HepG2 (cell line): Measurements from ENCODE around the gene POLE3. TPM values are rescaled to one million over a fixed set of nuclear protein-coding genes. Genes with fewer than 3 reads are reported as not detected.

Experiments used
- HIVEP1 ChIP-seq: sonication (generic); formaldehyde crosslinking; IDR thresholded peaks from 2 replicates; pipeline ENCODE4 v1.4.0; 2020; ENCODE audit warnings: mild to moderate bottlenecking, missing genetic modification reagents
- JDP2 ChIP-seq: sonication (generic); formaldehyde crosslinking; IDR thresholded peaks from 2 replicates; pipeline ENCODE4 v1.8.1; 2022; ENCODE audit warnings: missing genetic modification reagents, borderline replicate concordance
- KDM6A ChIP-seq: IDR thresholded peaks from 2 replicates; pipeline ENCODE4 v1.6.1; 2016; ENCODE audit warnings: low read depth
- NFIC ChIP-seq: IDR thresholded peaks from 2 replicates; pipeline ENCODE4 v1.6.1; 2012; ENCODE audit warnings: mild to moderate bottlenecking, low read length, inconsistent platforms
- NR2C2 ChIP-seq: sonication (generic); formaldehyde crosslinking; IDR thresholded peaks from 2 replicates; pipeline ENCODE4 v1.4.0; 2020; ENCODE audit warnings: missing genetic modification reagents, mild to moderate bottlenecking, moderate library complexity, borderline replicate concordance
- NR2F6 ChIP-seq, 2 experiments: IDR thresholded peaks; 2 replicates each; pipeline ENCODE4 v1.6.1; 2016; ENCODE audit warnings: antibody characterized with exemption in 1 of 2, mild to moderate bottlenecking in 1 of 2
- PCBP1 ChIP-seq: fragments of 200-400 bp; formaldehyde crosslinking; IDR thresholded peaks from 2 replicates; pipeline ENCODE4 v1.6.1; 2017; ENCODE audit warnings: mild to moderate bottlenecking, low read depth, low read length, borderline replicate concordance
- SMYD3 ChIP-seq: sonication (generic); formaldehyde crosslinking; IDR thresholded peaks from 2 replicates; pipeline ENCODE4 v1.8.1; 2023; ENCODE audit warnings: mild to moderate bottlenecking, missing genetic modification reagents
- SOX6 ChIP-seq, 2 experiments: fragments of 450-650 bp in 1 of 2; sonication (generic) in 1 of 2; formaldehyde crosslinking in 1 of 2; IDR thresholded peaks; 2 replicates each; pipeline versions ENCODE4 v1.4.0 to v1.6.1; 2017 to 2020; ENCODE audit warnings: antibody characterized with exemption in 1 of 2, mild to moderate bottlenecking in 1 of 2, missing genetic modification reagents in 1 of 2
- SRF ChIP-seq: IDR thresholded peaks from 2 replicates; pipeline ENCODE4 v1.6.1; 2011; ENCODE audit warnings: mild to moderate bottlenecking, low read depth, low read length, moderate library complexity
- XBP1 ChIP-seq: sonication (generic); formaldehyde crosslinking; IDR thresholded peaks from 2 replicates; pipeline ENCODE4 v1.5.0; 2020; ENCODE audit warnings: missing genetic modification reagents
- ZNF10 ChIP-seq: sonication (generic); formaldehyde crosslinking; IDR thresholded peaks from 2 replicates; pipeline ENCODE4 v1.4.0; 2020; ENCODE audit warnings: mild to moderate bottlenecking, low read depth, missing genetic modification reagents, borderline replicate concordance
- ZNF253 ChIP-seq: sonication (generic); formaldehyde crosslinking; IDR thresholded peaks from 2 replicates; pipeline ENCODE4 v1.8.0; 2022; ENCODE audit warnings: mild to moderate bottlenecking, missing genetic modification reagents, borderline replicate concordance
- ZNF264 ChIP-seq: sonication (generic); formaldehyde crosslinking; IDR thresholded peaks from 2 replicates; pipeline ENCODE4 v1.4.0; 2020; ENCODE audit warnings: missing genetic modification reagents
- ZNF432 ChIP-seq: sonication (generic); formaldehyde crosslinking; IDR thresholded peaks from 2 replicates; pipeline ENCODE4 v1.5.0; 2020; ENCODE audit warnings: missing genetic modification reagents, mild to moderate bottlenecking, borderline replicate concordance
- ZNF614 ChIP-seq: IDR thresholded peaks from 2 replicates; pipeline ENCODE4 v1.6.1; 2018; ENCODE audit warnings: missing biosample characterization, missing genetic modification reagents, inconsistent platforms, borderline replicate concordance
- polyA plus RNA-seq, 8 experiments: library from polyadenylated mRNA; depleted of rRNA in 3 of 8; stranded (reverse) in 7 of 8; unstranded in 1 of 8; fragments of >200 nt; fragmentation: Illumina TruSeq in 4 of 8; extraction: Trizol in 4 of 8; gene quantifications; 2 replicates each; pipeline versions ENCODE4 v1.2.1 to v1.2.3, GENCODE V29; 2011 to 2016; ENCODE audit warnings: low read depth in 4 of 8, missing spikeins in 1 of 8, mixed read lengths in 1 of 8; ENCODE audit not compliant: insufficient read depth in 1 of 8
- total RNA-seq, 5 experiments: library from RNA; depleted of rRNA; stranded (reverse); fragments of >200 nt; fragmentation: Illumina TruSeq; extraction: Trizol; gene quantifications; 2 replicates each; pipeline ENCODE4 v1.2.3, GENCODE V29; 2016; ENCODE audit warnings: low read depth in 1 of 5
- TF ChIP-seq, protein P1 (sequence below): sonication (generic); formaldehyde crosslinking; IDR thresholded peaks from 2 replicates; pipeline ENCODE4 v1.5.0; 2020; ENCODE audit warnings: missing genetic modification reagents
- TF ChIP-seq, protein P2 (sequence below): sonication (generic); formaldehyde crosslinking; IDR thresholded peaks from 2 replicates; pipeline ENCODE4 v1.5.0; 2020; ENCODE audit warnings: mild to moderate bottlenecking, missing genetic modification reagents, moderate library complexity
- TF ChIP-seq, protein P3 (sequence below): sonication (generic); formaldehyde crosslinking; IDR thresholded peaks from 2 replicates; pipeline ENCODE4 v1.4.0; 2020; ENCODE audit warnings: missing genetic modification reagents
- TF ChIP-seq, protein P4 (sequence below): fragments of 450-650 bp; IDR thresholded peaks from 2 replicates; pipeline ENCODE4 v1.6.1; 2017
- TF ChIP-seq, protein P5 (sequence below): sonication (generic); formaldehyde crosslinking; IDR thresholded peaks from 2 replicates; pipeline ENCODE4 v1.4.0; 2020; ENCODE audit warnings: mild to moderate bottlenecking, missing genetic modification reagents

POLE3 gene
- total and polyA plus RNA-seq, 2 of the 13 experiments (the other 11 are each of a cell fraction or from before 2014, with no cell fraction given), result 36.0 to 77.2 TPM

GRCh38 chr9:113410207-113410864 lies at the start of gene POLE3, which contains the start of gene C9orf43 (continued):
- TF ChIP-seq PCBP1 (peak; percentile 78; the same call in 1 of the 2 replicates), SMYD3 (CRISPR knock-in tag) (peak; percentile 72), HIVEP1 (CRISPR knock-in tag) (peak; percentile 79), ZNF253 (CRISPR knock-in tag) (no peak), ZNF432 (CRISPR knock-in tag) (no peak), SRF (no peak), NR2F6 (IDR thresholded peaks at IDR 0.05) (no peak), NR2F6 (CRISPR knock-in tag; IDR thresholded peaks at IDR 0.05) (peak; percentile 50; the same call in 1 of the 2 replicates), KDM6A (CRISPR knock-in tag) (peak; percentile 35; the same call in 1 of the 2 replicates), XBP1 (CRISPR knock-in tag) (no peak), ZNF264 (CRISPR knock-in tag) (peak; percentile 76), ZNF10 (CRISPR knock-in tag) (no peak), NR2C2 (CRISPR knock-in tag) (peak; percentile 93), NFIC (no peak), JDP2 (CRISPR knock-in tag) (peak; percentile 31; the same call in 1 of the 2 replicates), SOX6 (IDR thresholded peaks at IDR 0.05) (no peak), SOX6 (CRISPR knock-in tag; IDR thresholded peaks at IDR 0.05) (peak; percentile 87), ZNF614 (CRISPR knock-in tag) (no peak; the same call in 1 of the 2 replicates)
- TF ChIP-seq, protein P1, sequence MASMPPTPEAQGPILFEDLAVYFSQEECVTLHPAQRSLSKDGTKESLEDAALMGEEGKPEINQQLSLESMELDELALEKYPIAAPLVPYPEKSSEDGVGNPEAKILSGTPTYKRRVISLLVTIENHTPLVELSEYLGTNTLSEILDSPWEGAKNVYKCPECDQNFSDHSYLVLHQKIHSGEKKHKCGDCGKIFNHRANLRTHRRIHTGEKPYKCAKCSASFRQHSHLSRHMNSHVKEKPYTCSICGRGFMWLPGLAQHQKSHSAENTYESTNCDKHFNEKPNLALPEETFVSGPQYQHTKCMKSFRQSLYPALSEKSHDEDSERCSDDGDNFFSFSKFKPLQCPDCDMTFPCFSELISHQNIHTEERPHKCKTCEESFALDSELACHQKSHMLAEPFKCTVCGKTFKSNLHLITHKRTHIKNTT (CRISPR knock-in tag), result no peak
- TF ChIP-seq, protein P2, sequence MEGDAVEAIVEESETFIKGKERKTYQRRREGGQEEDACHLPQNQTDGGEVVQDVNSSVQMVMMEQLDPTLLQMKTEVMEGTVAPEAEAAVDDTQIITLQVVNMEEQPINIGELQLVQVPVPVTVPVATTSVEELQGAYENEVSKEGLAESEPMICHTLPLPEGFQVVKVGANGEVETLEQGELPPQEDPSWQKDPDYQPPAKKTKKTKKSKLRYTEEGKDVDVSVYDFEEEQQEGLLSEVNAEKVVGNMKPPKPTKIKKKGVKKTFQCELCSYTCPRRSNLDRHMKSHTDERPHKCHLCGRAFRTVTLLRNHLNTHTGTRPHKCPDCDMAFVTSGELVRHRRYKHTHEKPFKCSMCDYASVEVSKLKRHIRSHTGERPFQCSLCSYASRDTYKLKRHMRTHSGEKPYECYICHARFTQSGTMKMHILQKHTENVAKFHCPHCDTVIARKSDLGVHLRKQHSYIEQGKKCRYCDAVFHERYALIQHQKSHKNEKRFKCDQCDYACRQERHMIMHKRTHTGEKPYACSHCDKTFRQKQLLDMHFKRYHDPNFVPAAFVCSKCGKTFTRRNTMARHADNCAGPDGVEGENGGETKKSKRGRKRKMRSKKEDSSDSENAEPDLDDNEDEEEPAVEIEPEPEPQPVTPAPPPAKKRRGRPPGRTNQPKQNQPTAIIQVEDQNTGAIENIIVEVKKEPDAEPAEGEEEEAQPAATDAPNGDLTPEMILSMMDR (CRISPR knock-in tag), result peak; percentile 42
- TF ChIP-seq, protein P3, sequence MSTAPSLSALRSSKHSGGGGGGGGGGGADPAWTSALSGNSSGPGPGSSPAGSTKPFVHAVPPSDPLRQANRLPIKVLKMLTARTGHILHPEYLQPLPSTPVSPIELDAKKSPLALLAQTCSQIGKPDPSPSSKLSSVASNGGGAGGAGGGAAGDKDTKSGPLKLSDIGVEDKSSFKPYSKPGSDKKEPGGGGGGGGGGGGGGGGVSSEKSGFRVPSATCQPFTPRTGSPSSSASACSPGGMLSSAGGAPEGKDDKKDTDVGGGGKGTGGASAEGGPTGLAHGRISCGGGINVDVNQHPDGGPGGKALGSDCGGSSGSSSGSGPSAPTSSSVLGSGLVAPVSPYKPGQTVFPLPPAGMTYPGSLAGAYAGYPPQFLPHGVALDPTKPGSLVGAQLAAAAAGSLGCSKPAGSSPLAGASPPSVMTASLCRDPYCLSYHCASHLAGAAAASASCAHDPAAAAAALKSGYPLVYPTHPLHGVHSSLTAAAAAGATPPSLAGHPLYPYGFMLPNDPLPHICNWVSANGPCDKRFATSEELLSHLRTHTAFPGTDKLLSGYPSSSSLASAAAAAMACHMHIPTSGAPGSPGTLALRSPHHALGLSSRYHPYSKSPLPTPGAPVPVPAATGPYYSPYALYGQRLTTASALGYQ (CRISPR knock-in tag), result peak; percentile 73
- TF ChIP-seq, protein P4, sequence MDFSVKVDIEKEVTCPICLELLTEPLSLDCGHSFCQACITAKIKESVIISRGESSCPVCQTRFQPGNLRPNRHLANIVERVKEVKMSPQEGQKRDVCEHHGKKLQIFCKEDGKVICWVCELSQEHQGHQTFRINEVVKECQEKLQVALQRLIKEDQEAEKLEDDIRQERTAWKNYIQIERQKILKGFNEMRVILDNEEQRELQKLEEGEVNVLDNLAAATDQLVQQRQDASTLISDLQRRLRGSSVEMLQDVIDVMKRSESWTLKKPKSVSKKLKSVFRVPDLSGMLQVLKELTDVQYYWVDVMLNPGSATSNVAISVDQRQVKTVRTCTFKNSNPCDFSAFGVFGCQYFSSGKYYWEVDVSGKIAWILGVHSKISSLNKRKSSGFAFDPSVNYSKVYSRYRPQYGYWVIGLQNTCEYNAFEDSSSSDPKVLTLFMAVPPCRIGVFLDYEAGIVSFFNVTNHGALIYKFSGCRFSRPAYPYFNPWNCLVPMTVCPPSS, result no peak
- TF ChIP-seq, protein P5, sequence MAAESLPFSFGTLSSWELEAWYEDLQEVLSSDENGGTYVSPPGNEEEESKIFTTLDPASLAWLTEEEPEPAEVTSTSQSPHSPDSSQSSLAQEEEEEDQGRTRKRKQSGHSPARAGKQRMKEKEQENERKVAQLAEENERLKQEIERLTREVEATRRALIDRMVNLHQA (CRISPR knock-in tag), result no peak
